KOPT-K1 (cell line): ENCODE results near the gene SLC46A3.
A peak's percentile ranks its signal among the peaks of the same experiment; 100 is the strongest.

Experiments
- H3K27ac ChIP-seq: fragments of 200-600 bp; sonication (generic); 2 replicates; pipeline ENCODE4 v1.5.1; 2016; ENCODE audit warnings: antibody characterized with exemption, mild to moderate bottlenecking, low read depth, low read length; ENCODE audit not compliant: poor library complexity, severe bottlenecking
- H3K36me3 ChIP-seq: fragments of 200-600 bp; sonication (generic); 2 replicates; pipeline ENCODE4 v1.5.1; 2017; ENCODE audit warnings: antibody characterized with exemption, mild to moderate bottlenecking, low read length, moderate library complexity; ENCODE audit not compliant: insufficient read depth
- H3K9me3 ChIP-seq: fragments of 200-600 bp; sonication (generic); 2 replicates; pipeline ENCODE4 v1.5.1; 2017; ENCODE audit warnings: antibody characterized with exemption, low read length, mild to moderate bottlenecking; ENCODE audit not compliant: insufficient read depth, poor library complexity, severe bottlenecking

The SLC46A3 gene, protein sequence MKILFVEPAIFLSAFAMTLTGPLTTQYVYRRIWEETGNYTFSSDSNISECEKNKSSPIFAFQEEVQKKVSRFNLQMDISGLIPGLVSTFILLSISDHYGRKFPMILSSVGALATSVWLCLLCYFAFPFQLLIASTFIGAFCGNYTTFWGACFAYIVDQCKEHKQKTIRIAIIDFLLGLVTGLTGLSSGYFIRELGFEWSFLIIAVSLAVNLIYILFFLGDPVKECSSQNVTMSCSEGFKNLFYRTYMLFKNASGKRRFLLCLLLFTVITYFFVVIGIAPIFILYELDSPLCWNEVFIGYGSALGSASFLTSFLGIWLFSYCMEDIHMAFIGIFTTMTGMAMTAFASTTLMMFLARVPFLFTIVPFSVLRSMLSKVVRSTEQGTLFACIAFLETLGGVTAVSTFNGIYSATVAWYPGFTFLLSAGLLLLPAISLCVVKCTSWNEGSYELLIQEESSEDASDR

DNA sequence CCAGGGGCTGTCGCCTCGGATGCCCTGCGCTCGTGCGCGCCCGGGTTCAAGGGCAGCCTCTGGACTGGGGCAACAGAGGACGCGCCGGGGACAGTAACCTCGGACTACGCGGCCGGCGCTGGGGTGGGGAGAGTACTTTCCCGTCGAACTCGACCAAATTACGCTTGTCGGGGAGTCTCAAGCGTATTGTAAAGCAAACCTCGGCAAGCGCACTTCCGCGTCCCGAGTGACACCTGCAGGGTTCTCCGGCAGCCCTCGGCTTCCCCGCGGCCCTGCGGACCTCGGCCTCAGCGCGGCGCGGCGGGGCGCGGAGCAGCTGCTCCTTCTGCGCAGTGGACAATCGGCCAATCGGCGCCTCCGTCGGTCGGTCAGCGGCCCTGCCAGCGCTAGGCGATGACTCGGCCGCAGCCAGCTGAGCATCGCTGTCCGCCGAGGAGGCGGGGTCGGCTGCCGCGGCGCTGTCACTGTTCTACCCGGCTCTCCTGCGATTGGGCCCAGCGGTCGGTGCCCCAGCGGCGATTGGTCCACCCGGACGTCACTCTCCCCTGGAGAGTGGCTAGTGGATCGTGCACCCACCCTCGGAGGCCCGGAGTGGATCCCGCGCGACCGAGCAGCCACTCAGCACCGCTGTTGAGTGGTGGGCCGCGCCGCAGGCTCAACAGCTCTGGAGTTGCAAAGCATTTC, at the start of gene SLC46A3:
Gene SLC46A3, minus strand, starts transcription at position 428 of the 684 bp plus-strand sequence. CDS start 972 bp downstream, outside the sequence.
- Histone ChIP-seq H3K27ac (peak within 1 kb of the TSS; percentile 51), H3K9me3 (no peaks in the 10 kb centered on the region), H3K36me3 (no peaks in the 10 kb centered on the region)

DNA sequence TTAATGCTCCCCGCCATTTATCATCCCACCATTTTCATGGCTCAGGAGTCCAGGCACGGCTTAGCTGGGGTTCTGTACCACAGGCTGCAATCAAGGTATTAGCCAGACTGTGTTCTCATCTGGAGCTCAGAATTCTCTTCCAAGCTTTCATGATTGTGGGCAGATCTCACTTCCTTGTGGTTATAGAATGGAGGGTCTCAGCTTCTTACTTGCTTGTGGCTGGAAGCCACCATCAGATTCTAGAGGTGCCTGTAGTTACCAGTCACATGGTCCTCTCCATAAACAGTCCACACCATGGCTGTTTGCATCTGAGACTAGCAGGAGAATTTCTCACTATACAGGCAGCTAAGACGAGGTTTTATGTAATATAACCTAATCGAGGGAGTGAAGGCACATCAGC, 45.1 kb upstream of the SLC46A3 start:
- Histone ChIP-seq H3K36me3 (no peaks in the 10 kb centered on the region), H3K27ac (no peak overlapping the region), H3K9me3 (peaks cover 17% of the 10 kb centered on the region)

DNA sequence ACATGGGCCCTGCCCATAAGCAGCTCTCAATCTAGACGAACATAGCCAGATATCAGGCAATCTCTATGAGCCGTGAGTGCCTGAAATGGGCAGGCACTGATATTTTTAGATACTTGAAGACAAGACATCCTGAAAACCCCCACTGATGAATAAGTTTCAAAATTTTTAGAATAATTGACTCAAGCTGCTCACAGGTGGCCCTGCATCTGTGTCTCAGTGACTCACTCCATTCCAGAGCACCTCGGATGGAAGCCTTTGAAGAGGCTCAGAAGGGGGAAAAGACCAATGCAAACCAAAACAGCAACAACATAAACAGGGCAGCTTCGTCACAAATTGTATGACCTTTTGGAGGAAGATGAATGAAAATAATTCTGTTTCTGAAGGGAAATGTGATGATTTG, 42.8 kb upstream of the SLC46A3 start:
- Histone ChIP-seq H3K9me3 (peaks cover 33% of the 10 kb centered on the region), H3K36me3 (no peaks in the 10 kb centered on the region), H3K27ac (no peak overlapping the region)

DNA sequence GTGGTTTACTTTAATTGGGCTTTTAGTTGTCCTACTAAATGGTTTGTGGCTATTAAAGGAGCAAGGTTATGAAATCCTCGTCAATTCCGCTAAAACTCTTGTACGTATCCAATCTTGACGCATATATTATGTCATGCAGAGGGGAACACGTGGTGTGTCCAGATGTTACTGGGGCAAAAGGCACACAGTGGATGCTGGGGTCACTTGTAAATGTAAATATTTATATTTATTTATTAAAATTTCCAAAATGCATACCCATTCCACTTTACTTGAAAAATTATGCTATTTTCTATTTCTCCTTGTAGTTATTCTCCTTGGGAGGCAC, 36.7 kb upstream of the SLC46A3 start:
- Histone ChIP-seq H3K27ac (peak overlapping the region; percentile 42), H3K36me3 (no peaks in the 10 kb centered on the region), H3K9me3 (peaks cover 33% of the 10 kb centered on the region)

DNA sequence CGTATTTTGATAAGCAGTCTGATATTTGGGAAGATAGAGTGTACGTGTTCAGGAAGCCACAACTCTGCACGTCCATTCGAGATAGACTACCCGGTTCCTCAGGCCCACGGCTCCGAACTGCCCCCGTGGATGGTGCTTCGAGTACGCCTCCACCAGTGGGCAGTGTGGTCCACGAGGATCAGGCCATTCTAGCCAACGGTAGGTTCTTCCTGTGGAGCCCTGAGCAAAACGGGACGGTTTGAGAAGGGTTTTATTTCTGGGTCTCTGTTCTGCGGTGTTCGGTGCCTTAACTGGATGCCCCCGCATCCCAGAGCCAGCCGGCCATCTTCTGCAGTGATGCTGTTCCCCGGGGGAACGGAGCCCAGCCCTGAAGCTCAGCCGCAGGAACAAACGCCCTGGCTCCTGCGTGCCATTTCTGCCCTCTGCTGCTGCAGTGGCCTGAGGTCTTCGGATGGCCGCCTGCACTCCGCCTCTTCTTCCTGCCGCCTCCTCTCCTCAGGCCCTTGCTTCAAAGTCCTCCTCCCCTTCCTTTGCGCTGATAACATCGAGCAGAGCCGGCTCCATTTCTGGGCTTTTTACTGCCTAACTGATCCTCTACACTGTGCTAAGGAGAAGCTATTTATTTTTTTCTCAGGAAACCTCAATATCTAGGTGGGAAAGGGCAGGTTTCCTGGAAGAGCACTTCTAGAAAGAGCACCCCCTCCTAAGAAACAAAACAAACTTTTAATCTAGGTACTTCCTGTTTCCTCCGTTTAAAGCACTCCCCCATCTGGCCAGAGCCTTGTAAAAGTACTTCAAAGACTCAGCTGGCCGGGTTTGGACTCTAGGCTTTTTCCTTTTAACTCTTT, 36.2 kb upstream of the SLC46A3 start:
- H3K27ac ChIP-seq, result peak overlapping the region; percentile 42
- H3K36me3 ChIP-seq, result no peaks in the 10 kb centered on the region
- peaks cover 30% of the 10 kb centered on the region for H3K9me3 ChIP-seq

DNA sequence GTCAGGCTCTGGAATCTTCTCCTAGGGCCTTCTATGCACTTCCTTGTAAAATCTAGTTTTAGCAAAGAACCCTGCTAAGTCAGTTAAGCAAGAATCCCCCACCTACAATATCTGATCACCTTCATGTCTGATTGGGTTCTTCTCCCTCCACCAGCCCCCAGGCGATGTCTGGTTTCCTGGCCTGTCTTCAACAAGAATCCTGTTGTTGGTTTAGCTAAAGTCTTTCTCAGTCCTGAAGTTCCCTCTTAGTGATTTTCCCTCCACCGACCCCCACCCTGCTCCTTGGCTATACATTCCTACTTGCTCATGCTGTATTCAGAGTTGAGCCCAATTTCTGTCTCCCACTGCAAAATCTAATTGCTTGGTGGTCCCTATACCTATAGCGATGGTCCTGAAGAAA, 35.2 kb upstream of the SLC46A3 start:
- Histone ChIP-seq H3K27ac (peak overlapping the region; percentile 42), H3K36me3 (no peaks in the 10 kb centered on the region), H3K9me3 (peaks cover 20% of the 10 kb centered on the region)

DNA sequence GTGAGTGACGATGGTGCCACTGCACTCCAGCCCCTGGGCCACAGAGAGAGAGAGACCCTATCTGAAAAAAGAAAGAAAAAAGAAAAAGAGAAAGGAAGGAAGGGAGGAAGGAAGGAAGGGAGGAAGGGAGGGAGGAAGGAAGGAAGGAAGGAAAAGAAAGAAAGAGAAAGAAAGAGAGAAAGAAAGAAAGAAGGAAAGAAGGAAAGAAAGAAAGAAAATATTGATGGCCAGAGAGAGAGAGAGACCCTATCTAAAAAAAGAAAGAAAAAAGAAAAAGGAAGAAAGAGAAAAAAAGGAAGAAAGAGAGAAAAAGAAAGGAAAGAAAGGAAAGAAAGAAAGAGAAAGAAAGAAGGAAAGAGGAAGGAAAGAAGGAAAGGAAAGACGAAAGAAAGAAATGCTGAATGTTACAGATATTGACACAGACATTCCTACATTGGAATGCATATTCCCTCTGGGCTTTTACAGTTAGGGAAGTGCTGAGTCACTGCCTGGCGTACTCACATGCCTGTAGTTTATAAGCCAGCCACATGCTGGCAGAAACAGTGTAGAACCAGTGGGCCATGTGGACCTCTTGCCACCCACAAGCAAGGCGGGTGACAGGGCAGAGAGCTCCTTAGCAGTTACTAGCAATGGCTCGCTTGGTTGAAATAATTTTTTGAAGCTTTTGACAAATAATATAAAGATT, 34.6 kb upstream of the SLC46A3 start:
- H3K9me3 ChIP-seq, result peaks cover 14% of the 10 kb centered on the region
- no peaks in the 10 kb centered on the region for H3K36me3 ChIP-seq
- H3K27ac ChIP-seq, result no peak overlapping the region

DNA sequence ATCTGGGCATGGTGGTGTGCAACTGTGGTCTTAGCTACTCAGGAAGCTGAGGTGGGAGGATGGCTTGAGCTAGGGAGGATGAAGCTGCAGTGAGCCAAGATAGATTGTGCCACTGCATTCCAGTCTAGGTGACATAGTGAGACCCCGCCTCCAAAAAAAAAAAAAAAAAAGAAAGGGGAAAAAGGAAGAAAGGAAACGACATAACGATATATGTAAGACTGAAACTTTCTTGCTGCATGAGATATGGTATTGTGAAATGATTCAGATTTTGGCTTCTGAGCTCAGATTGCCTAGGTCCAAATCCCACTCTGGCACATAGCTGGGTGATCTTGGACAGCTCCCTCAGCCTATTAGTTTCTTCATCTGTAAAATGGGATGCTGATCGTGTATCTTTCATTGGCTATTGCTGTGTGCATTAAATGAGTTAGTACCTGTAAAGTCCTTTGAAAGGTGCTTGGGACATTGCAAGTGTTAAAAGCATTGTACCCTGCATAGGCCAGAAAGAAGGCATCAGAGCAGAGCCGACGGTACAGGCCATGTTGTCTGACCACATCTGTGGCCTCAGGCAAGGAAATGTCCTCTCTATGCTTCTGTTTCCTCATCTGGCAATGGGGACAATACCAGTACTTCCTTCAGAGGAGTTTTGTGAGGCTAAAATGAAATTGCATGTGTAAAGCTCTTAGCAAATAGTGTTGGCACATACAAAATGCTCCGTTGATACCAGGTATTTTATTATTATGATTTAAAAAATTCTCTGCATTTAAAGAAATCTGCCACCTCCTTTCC, 32.6 kb upstream of the SLC46A3 start:
- H3K9me3 ChIP-seq, result no peaks in the 10 kb centered on the region
- no peak overlapping the region for H3K27ac ChIP-seq
- H3K36me3 ChIP-seq, result no peaks in the 10 kb centered on the region

DNA sequence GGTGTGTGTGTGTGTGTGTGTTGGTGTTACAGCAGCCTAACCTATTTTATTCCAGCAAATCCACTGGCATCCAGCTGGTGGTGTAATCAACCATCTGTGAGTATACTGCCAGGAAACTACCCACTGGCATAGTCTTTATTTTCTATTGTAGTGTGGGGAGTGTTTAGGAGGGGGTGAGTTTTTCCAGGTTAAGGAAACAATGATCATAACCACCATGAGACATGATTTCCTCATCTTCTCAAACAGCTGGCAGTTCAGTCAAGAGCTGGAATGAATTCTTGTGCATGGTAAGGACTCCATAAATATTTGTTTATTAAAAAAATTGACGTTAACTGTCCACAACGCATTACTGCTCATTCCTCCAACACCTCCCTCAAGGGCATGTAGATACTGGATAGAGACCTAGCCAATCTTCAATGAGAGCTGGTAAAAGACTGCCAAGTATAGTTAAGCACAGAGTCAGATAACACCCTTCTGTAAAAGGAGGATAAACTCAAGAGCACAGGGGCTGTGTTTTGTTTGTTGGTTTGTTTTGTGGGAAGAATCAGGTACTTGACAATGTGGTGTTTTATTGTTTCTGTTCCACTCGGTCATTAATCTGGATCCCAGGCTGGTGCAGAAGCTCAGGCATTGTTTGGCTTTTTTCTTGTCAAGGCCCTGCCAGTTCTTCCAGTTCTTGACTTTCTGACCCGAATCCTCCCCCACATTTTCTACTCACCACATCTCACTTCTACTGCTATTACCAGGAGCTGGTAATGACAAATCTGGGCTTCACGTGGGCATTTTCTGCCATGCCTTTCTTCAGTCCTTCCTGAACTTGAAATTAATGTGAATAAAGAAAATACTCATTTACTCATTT, 31.6 kb upstream of the SLC46A3 start:
- Histone ChIP-seq H3K27ac (no peak overlapping the region), H3K36me3 (no peaks in the 10 kb centered on the region)

DNA sequence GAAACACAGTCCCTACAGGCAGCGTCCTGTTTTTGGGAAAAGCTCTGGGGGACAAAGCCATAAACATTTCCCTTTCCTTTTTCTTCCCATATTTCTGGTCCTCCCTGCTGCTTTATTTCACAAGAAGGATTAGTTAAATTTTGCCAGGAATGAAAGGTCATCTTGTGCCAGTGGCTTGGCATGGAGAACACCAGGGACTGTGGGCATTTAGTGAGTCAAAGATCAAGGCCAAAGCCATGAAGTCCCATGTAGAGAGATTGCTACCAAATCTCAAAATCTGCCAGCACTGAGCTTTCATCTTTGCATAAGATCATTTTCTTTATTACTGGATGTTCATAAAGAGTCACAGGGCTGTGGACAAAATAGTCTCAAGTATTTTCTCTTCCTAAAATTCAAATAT, 29.1 kb upstream of the SLC46A3 start:
- H3K9me3 ChIP-seq, result no peaks in the 10 kb centered on the region
- no peaks in the 10 kb centered on the region for H3K36me3 ChIP-seq

More for the DNA sequence above, 31.6 kb upstream of the SLC46A3 start:
- H3K9me3 ChIP-seq, result no peaks in the 10 kb centered on the region

DNA sequence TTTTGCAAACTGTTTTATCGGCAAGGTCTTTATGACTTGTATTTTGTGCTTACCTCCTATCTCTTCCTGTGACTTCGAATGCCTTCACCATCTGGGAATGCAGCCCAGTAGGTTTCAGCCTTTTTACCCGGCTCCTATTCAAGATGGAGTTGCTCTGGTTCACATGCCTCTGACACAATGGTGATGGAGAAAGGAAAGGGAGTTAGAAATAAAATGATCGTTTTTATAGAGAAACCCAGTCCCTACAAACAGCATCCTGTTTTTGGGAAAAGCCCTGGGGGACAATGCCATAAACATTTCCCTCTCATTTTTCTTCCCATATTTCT, 27.5 kb upstream of the SLC46A3 start:
- no peak overlapping the region for H3K27ac ChIP-seq
- H3K36me3 ChIP-seq, result no peaks in the 10 kb centered on the region
- H3K9me3 ChIP-seq, result no peaks in the 10 kb centered on the region

More for the DNA sequence above, 29.1 kb upstream of the SLC46A3 start:
- H3K27ac ChIP-seq, result no peak overlapping the region

DNA sequence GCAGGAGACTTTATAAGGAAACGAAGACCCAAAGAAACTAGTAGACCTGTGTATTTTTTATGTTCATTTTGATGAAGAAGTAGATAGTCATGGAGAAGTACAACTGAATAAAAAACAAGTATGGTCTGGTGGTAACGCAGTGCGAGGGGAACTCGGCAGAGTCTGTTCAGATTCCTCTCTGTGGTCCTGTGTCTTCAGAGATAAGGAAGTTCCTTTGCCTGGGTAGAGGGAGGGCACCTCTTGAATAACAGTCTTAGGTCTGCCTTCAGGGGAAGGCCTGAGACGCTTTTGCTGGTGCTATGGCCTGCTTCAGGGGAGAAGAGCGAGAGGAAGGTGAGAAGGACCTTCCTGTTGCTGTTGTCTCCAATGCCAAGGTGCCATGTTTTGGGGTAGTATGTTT, 25.9 kb upstream of the SLC46A3 start:
- H3K9me3 ChIP-seq, result no peaks in the 10 kb centered on the region
- H3K36me3 ChIP-seq, result no peaks in the 10 kb centered on the region
- no peak overlapping the region for H3K27ac ChIP-seq

DNA sequence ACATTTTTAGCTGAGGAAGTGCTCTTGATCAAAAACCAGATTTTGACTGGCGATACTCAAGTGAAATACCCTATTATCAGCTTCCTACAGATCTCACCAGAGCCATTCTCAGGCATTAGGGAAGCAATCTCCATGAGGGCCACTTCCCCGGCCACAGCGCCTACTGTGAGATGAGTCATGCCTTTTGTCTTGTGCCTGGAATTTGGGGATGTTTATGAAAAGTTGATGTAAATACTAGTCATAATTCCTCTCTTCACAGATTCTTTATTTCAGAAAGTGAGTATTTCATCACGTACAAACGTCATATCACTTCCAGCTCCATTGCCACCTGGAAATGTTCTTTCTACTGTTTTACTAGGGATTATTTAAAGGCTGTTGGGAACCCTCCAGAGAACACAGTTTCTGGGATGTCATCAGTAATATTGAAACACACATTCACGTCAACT, 25.3 kb upstream of the SLC46A3 start:
- H3K36me3 ChIP-seq, result no peaks in the 10 kb centered on the region
- no peak overlapping the region for H3K27ac ChIP-seq

More for the DNA sequence above, 25.3 kb upstream of the SLC46A3 start:
- H3K9me3 ChIP-seq, result no peaks in the 10 kb centered on the region
